Epithelial cell of proximal tubule (primary cell): ENCODE data around the gene PLCG1. TPM values are rescaled to one million over a fixed set of nuclear protein-coding genes. Genes with fewer than 3 reads are reported as not detected.

ENCODE experiments used
- DNase-seq: peaks from one replicate; pipeline ENCODE4 v3.0.0-alpha.2; 2011; ENCODE audit warnings: low read depth
- H3K4me3 ChIP-seq: 2 replicates; pipeline ENCODE4 v1.5.1; 2011; ENCODE audit warnings: low read depth, mild to moderate bottlenecking, low read length
- CTCF ChIP-seq: conservative IDR thresholded peaks from 2 replicates; pipeline ENCODE4 v1.5.1; 2012; ENCODE audit warnings: low read depth, mild to moderate bottlenecking, low read length
- total RNA-seq: library from RNA; depleted of rRNA; stranded (reverse); fragments of >200 nt; gene quantifications from 2 replicates; pipeline ENCODE4 v1.2.3, GENCODE V29; 2015

Gene PLCG1
- total RNA-seq, 1 donor from 2014 or later: 87.5 TPM

- TF ChIP-seq CTCF: no peak
- no peak for DNase-seq
- H3K4me3 ChIP-seq: peak overlapping the region; percentile 68
These were observed 2.1 kb downstream of the PLCG1 start for GRCh38 chr20:41139227-41140093.

- peak overlapping the region; percentile 15 for H3K4me3 ChIP-seq
- DNase-seq: no peak
- no peak for TF ChIP-seq CTCF
These were observed 3.1 kb downstream of the PLCG1 start for GRCh38 chr20:41140226-41141133.

GRCh38 chr20:41141153-41141815, 3.9 kb downstream of the PLCG1 start:
- DNase-seq: no peak
- no peak for TF ChIP-seq CTCF
- H3K4me3 ChIP-seq: no peak overlapping the region

GRCh38 chr20:41142245-41142644, 4.9 kb downstream of the PLCG1 start:
- no peak overlapping the region for H3K4me3 ChIP-seq
- TF ChIP-seq CTCF: no peak
- DNase-seq: no peak

GRCh38 chr20:41142919-41143318, 5.6 kb downstream of the PLCG1 start:
- no peak overlapping the region for H3K4me3 ChIP-seq
- TF ChIP-seq CTCF: no peak
- no peak for DNase-seq

GRCh38 chr20:41143354-41143753, 6.0 kb downstream of the PLCG1 start:
- DNase-seq: no peak
- TF ChIP-seq CTCF: no peak
- H3K4me3 ChIP-seq: no peak overlapping the region
